ENCODE measurements around the gene SRP54.

GRCh38 chr14:34999500-34999899 is 16.7 kb downstream of the SRP54 start:
- TF ChIP-seq CTCF (IDR thresholded peaks at IDR 0.05) = no peak
- TF ChIP-seq ZFP36 (IDR thresholded peaks at IDR 0.05; ENCODE audit: borderline replicate concordance, partially characterized antibody) = no peak
- no peak for TF ChIP-seq POLR2A (IDR thresholded peaks at IDR 0.05; ENCODE audit: low read length)
- TF ChIP-seq E2F6 (IDR thresholded peaks at IDR 0.05; ENCODE audit: borderline replicate concordance, low read depth) = no peak
- TF ChIP-seq EP300 (IDR thresholded peaks at IDR 0.05) = no peak
- TF ChIP-seq CHD4 (IDR thresholded peaks at IDR 0.05; ENCODE audit: borderline replicate concordance) = no peak
- no peak for TF ChIP-seq CBX2 (IDR thresholded peaks at IDR 0.05; ENCODE audit: borderline replicate concordance, low read depth)
- no peak for TF ChIP-seq MAZ (IDR thresholded peaks at IDR 0.05; ENCODE audit: borderline replicate concordance, low read depth, low read length)
- TF ChIP-seq SREBF2 (IDR thresholded peaks at IDR 0.05) = no peak
- TF ChIP-seq RFX5 (IDR thresholded peaks at IDR 0.05) = no peak
- TF ChIP-seq MAX (IDR thresholded peaks at IDR 0.05) = no peak
- no peak for TF ChIP-seq HOXB13 (CRISPR knock-in tag; IDR thresholded peaks at IDR 0.05; ENCODE audit: low read depth)

All from A549 (cell line).